ENCODE measurements around the gene PACRG. TPM values are rescaled to one million over a fixed set of nuclear protein-coding genes. Genes with fewer than 3 reads are reported as not detected.

The PACRG gene
- total RNA-seq, 2 donors from 2014 or later, result 13.0 TPM; not detected in 1

DNA sequence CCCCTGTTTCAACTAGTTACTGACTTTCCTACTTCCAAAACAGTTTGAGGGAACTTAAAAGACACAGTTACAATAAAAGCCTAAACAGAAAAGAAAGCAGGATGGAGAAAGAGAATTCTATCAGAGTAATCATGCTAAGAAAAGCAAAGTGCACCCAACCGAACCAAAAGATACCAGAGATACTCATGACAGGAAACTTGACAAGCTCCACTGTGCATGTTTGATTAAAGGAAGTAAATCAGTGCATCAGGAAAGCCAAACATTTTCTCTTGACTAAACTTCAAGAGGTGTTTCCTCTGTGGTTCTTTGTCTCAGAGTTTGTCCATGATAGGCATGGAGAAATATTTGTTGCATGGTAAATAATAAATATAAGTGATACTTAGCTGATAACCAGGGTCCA lies 138.9 kb downstream of the PACRG start:
- TF ChIP-seq, protein P1, sequence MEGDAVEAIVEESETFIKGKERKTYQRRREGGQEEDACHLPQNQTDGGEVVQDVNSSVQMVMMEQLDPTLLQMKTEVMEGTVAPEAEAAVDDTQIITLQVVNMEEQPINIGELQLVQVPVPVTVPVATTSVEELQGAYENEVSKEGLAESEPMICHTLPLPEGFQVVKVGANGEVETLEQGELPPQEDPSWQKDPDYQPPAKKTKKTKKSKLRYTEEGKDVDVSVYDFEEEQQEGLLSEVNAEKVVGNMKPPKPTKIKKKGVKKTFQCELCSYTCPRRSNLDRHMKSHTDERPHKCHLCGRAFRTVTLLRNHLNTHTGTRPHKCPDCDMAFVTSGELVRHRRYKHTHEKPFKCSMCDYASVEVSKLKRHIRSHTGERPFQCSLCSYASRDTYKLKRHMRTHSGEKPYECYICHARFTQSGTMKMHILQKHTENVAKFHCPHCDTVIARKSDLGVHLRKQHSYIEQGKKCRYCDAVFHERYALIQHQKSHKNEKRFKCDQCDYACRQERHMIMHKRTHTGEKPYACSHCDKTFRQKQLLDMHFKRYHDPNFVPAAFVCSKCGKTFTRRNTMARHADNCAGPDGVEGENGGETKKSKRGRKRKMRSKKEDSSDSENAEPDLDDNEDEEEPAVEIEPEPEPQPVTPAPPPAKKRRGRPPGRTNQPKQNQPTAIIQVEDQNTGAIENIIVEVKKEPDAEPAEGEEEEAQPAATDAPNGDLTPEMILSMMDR (IDR thresholded peaks at IDR 0.05), result no peak
- no peak for ATAC-seq (ENCODE audit: insufficient number of reproducible peaks, low FRiP score, low read depth)
- no peak overlapping the region for H3K27ac ChIP-seq
- DNase-seq (ENCODE audit: low spot score), result no peak
- no peaks in the 10 kb centered on the region for H3K36me3 ChIP-seq
- H3K4me1 ChIP-seq (ENCODE audit: control insufficient read depth in 1 of 2, low read depth in 2 of 2), result no peaks in the 10 kb centered on the region
- H3K9me3 ChIP-seq, result no peaks in the 10 kb centered on the region
- no peaks in the 10 kb centered on the region for H3K27me3 ChIP-seq (replicated peaks; ENCODE audit: insufficient read depth)
- H3K4me3 ChIP-seq, result no peak overlapping the region

DNA sequence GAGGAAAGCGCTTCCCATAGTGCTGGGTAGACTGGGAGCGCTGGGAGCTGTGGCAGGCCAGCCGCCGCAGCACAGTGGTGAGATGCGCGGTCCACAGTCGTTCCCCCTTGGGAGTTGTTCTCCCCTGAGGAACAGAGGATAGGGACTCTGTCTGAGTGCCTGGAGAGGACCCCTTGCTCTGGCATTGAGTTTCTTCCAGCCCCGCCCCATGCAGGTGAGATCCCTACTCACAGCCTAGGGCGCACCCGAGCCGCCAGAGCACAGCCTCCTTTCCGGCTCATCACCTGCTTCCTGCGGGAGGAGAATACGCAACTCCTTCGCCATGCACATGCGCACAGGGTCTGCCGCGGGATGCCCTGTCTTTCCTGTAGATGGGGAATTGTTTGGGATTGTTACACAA lies 140.6 kb downstream of the PACRG start:
- Histone ChIP-seq H3K4me1 (ENCODE audit: control insufficient read depth in 1 of 2, low read depth in 2 of 2) (no peaks in the 10 kb centered on the region), H3K36me3 (no peaks in the 10 kb centered on the region), H3K9me3 (no peaks in the 10 kb centered on the region), H3K27me3 (replicated peaks; ENCODE audit: insufficient read depth) (no peaks in the 10 kb centered on the region), H3K27ac (no peak overlapping the region), H3K4me3 (no peak overlapping the region)
- DNase-seq (ENCODE audit: low spot score) (no peak), ATAC-seq (ENCODE audit: insufficient number of reproducible peaks, low FRiP score, low read depth) (no peak)
- TF ChIP-seq, protein P1 (IDR thresholded peaks at IDR 0.05), result no peak

DNA sequence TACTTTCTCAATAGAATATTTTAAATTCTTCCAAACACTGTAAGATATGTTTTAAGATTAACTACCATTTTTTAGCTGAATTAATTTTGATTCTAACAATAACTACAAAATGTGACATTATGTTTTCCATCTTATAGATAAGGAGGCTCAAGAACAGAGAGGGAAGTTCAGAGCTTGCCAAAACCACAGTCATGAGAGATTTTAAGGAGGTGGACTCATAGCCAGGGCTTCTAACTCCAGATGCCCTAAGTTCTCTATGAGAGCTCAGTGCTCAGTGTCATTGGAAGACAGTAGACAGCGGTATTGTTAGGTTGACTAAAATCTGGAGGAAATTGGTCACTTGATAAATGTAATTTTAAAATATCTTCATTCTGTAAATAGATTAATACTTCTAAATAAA lies 144.2 kb downstream of the PACRG start:
- Histone ChIP-seq H3K4me1 (ENCODE audit: control insufficient read depth in 1 of 2, low read depth in 2 of 2) (no peaks in the 10 kb centered on the region), H3K27ac (no peak overlapping the region), H3K9me3 (no peaks in the 10 kb centered on the region), H3K36me3 (no peaks in the 10 kb centered on the region), H3K4me3 (no peak overlapping the region), H3K27me3 (replicated peaks; ENCODE audit: insufficient read depth) (no peaks in the 10 kb centered on the region)
- ATAC-seq (ENCODE audit: insufficient number of reproducible peaks, low FRiP score, low read depth) (no peak), DNase-seq (ENCODE audit: low spot score) (no peak)
- TF ChIP-seq, protein P1 (IDR thresholded peaks at IDR 0.05), result no peak

DNA sequence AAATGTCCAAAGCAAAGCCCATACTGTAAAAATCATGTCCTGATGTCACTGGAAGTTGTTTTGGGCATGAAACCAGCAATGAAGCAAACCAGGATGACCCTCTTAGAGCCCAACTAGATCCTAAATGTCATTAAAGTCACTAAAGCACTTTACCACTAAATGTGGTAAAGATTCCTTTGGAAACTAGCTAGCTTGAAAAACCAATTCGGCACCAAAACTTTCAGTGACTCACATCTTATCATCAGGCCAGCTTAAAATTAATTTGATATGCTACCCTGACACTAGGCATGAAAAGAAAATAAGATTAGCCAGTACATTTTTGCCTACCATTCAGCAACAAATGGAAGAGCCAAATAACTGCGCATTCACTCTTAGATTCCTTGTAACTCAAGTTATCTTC lies 145.8 kb downstream of the PACRG start:
- Histone ChIP-seq H3K9me3 (no peaks in the 10 kb centered on the region), H3K27me3 (replicated peaks; ENCODE audit: insufficient read depth) (no peaks in the 10 kb centered on the region), H3K4me1 (ENCODE audit: control insufficient read depth in 1 of 2, low read depth in 2 of 2) (no peaks in the 10 kb centered on the region), H3K4me3 (no peak overlapping the region), H3K36me3 (no peaks in the 10 kb centered on the region), H3K27ac (no peak overlapping the region)
- ATAC-seq (ENCODE audit: insufficient number of reproducible peaks, low FRiP score, low read depth), result no peak
- DNase-seq (ENCODE audit: low spot score), result no peak
- TF ChIP-seq, protein P1 (IDR thresholded peaks at IDR 0.05), result no peak

DNA sequence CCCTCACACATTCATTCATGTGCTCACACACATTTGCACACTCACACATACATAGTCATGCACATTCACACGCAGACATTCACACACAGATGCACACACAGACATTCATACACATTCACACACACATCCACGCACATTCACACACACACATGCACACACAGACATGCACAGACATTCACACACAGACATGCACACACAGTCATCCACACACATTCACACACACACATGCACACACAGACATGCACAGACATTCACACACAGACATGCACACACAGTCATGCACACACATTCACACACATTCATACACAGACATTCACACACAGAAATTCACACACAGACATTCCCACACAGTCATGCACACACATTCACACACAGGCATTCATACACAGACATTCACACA lies 147.3 kb downstream of the PACRG start:
- DNase-seq (ENCODE audit: low spot score), result no peak
- Histone ChIP-seq H3K27me3 (replicated peaks; ENCODE audit: insufficient read depth) (no peaks in the 10 kb centered on the region), H3K27ac (no peak overlapping the region), H3K4me1 (ENCODE audit: control insufficient read depth in 1 of 2, low read depth in 2 of 2) (no peaks in the 10 kb centered on the region), H3K4me3 (no peak overlapping the region), H3K9me3 (no peaks in the 10 kb centered on the region), H3K36me3 (no peaks in the 10 kb centered on the region)
- ATAC-seq (ENCODE audit: insufficient number of reproducible peaks, low FRiP score, low read depth), result no peak
- TF ChIP-seq, protein P1 (IDR thresholded peaks at IDR 0.05), result no peak

All from thoracic aorta (tissue), 2 donors.